Neuronal stem cell (in vitro differentiated cells): ENCODE data around the gene CMIP.
A peak's percentile ranks its signal among the peaks of the same experiment; 100 is the strongest.

Experiments used
- DNase-seq: peaks from one replicate; pipeline ENCODE4 v3.0.0-alpha.2; 2013; ENCODE audit warnings: low spot score
- H2AFZ ChIP-seq: one replicate; pipeline ENCODE4 v1.6.1; 2013; ENCODE audit warnings: mild to moderate bottlenecking, low read length, inconsistent platforms
- H2AK5ac ChIP-seq: 2 replicates; pipeline ENCODE4 v1.6.1; 2013; ENCODE audit warnings: low read depth, mild to moderate bottlenecking, inconsistent platforms, low read length, moderate library complexity, mixed read lengths
- H2BK120ac ChIP-seq: 2 replicates; pipeline ENCODE4 v1.6.1; 2013; ENCODE audit warnings: low read depth, mild to moderate bottlenecking, inconsistent platforms, low read length, moderate library complexity, mixed read lengths
- H2BK12ac ChIP-seq: one replicate; pipeline ENCODE4 v1.6.1; 2013; ENCODE audit warnings: low read length, inconsistent platforms
- H2BK15ac ChIP-seq: 2 replicates; pipeline ENCODE4 v1.6.1; 2013; ENCODE audit warnings: mild to moderate bottlenecking, low read length, inconsistent platforms, mixed read lengths
- H2BK5ac ChIP-seq: one replicate; pipeline ENCODE4 v1.6.1; 2013; ENCODE audit warnings: inconsistent platforms, mild to moderate bottlenecking, low read length, moderate library complexity
- H3K14ac ChIP-seq: one replicate; pipeline ENCODE4 v1.6.1; 2013; ENCODE audit warnings: low read length, inconsistent platforms
- H3K18ac ChIP-seq: 2 replicates; pipeline ENCODE4 v1.6.1; 2013; ENCODE audit warnings: low read length, inconsistent platforms
- H3K23ac ChIP-seq: 2 replicates; pipeline ENCODE4 v1.6.1; 2013; ENCODE audit warnings: low read depth, mild to moderate bottlenecking, mixed read lengths, low read length, inconsistent platforms; ENCODE audit not compliant: poor library complexity
- H3K27ac ChIP-seq: replicated peaks from 3 replicates; pipeline ENCODE4 v1.5.1; 2013; ENCODE audit warnings: low read length, inconsistent platforms
- H3K27me3 ChIP-seq, 3 experiments: 2 replicates each; pipeline ENCODE4 v1.6.1; 2013; ENCODE audit warnings: low read length in 3 of 3, mild to moderate bottlenecking in 2 of 3, inconsistent platforms in 1 of 3, low read depth in 1 of 3, mixed read lengths in 1 of 3, moderate library complexity in 1 of 3; ENCODE audit not compliant: control insufficient read depth in 3 of 3, insufficient read depth in 3 of 3
- H3K36me3 ChIP-seq, 2 donors: replicated peaks in 1 of 2; 2 replicates each; pipeline ENCODE4 v1.6.1; 2013; ENCODE audit warnings: low read length in 2 of 2; ENCODE audit not compliant: control insufficient read depth in 2 of 2, insufficient read depth in 2 of 2
- H3K4ac ChIP-seq: 2 replicates; pipeline ENCODE4 v1.6.1; 2013; ENCODE audit warnings: inconsistent platforms, mild to moderate bottlenecking, low read length, moderate library complexity
- H3K4me1 ChIP-seq, 2 donors: 1 replicate in 1 of 2; 2 replicates in 1 of 2; pipeline ENCODE4 v1.6.1; 2013; ENCODE audit warnings: low read length in 2 of 2, low read depth in 1 of 2; ENCODE audit not compliant: control insufficient read depth in 2 of 2, insufficient read depth in 1 of 2
- H3K4me2 ChIP-seq: one replicate; pipeline ENCODE4 v1.6.1; 2013; ENCODE audit warnings: mild to moderate bottlenecking, low read length, inconsistent platforms; ENCODE audit not compliant: insufficient read depth, poor library complexity, severe bottlenecking
- H3K4me3 ChIP-seq, 2 donors: 2 replicates each; pipeline ENCODE4 v1.5.1; 2013; ENCODE audit warnings: low read length in 2 of 2, mild to moderate bottlenecking in 2 of 2, inconsistent platforms in 1 of 2, moderate library complexity in 1 of 2
- H3K79me1 ChIP-seq: one replicate; pipeline ENCODE4 v1.6.1; 2013; ENCODE audit warnings: low read depth, mild to moderate bottlenecking, inconsistent platforms, low read length, moderate library complexity
- H3K9ac ChIP-seq: one replicate; pipeline ENCODE4 v1.6.1; 2013; ENCODE audit warnings: mild to moderate bottlenecking, low read depth, low read length, inconsistent platforms; ENCODE audit not compliant: poor library complexity
- H3K9me3 ChIP-seq, 2 donors: replicated peaks in 1 of 2; 2 replicates each; pipeline versions ENCODE3 to v1.6.1; 2013; ENCODE audit warnings: low read length in 2 of 2, mild to moderate bottlenecking in 2 of 2, inconsistent platforms in 1 of 2, low read depth in 1 of 2, mixed read lengths in 1 of 2, moderate library complexity in 1 of 2; ENCODE audit not compliant: control insufficient read depth in 2 of 2, insufficient read depth in 1 of 2
- H4K8ac ChIP-seq: one replicate; pipeline ENCODE4 v1.6.1; 2013; ENCODE audit warnings: low read depth, mild to moderate bottlenecking, inconsistent platforms, low read length, moderate library complexity
- H4K91ac ChIP-seq: one replicate; pipeline ENCODE4 v1.6.1; 2013; ENCODE audit warnings: low read length, low read depth, mild to moderate bottlenecking, inconsistent platforms; ENCODE audit not compliant: poor library complexity
- WGBS, 2 donors: extraction: QIAGEN DNeasy Blood & Tissue Kit; methylation state at CpG; one replicate each; pipeline ENCODE4 v1.1.7; 2013; ENCODE audit warnings: missing lambda C conversion rate in 2 of 2, mixed read lengths in 1 of 2; ENCODE audit not compliant: insufficient read length in 2 of 2, insufficient replicate concordance in 1 of 2; ENCODE audit errors: extremely low coverage in 2 of 2; 5-methylcytosine and 5-hydroxymethylcytosine counted together

CMIP gene

GRCh38 chr16:81703177-81704155 is 258.9 kb downstream of the CMIP start:
- Histone ChIP-seq H2BK120ac (no peak overlapping the region), H3K27ac (no peak overlapping the region), H3K4ac (no peak overlapping the region), H3K9ac (no peak overlapping the region), H4K8ac (no peak overlapping the region), H2AK5ac (no peak overlapping the region), H2AFZ (no peak overlapping the region), H3K18ac (no peak overlapping the region), H3K23ac (no peak overlapping the region), H2BK15ac (no peak overlapping the region), H3K4me1 (peaks cover 0 to 3% of the 10 kb centered on the region in 2 donors), H3K27me3 (no peaks in the 10 kb centered on the region), H3K9me3 (no peaks in the 10 kb centered on the region), H2BK5ac (no peak overlapping the region), H3K4me2 (no peak overlapping the region), H4K91ac (no peak overlapping the region), H3K14ac (no peak overlapping the region), H3K4me3 (no peak overlapping the region), H3K36me3 (peaks cover 37 to 65% of the 10 kb centered on the region in 2 donors), H3K79me1 (peaks cover 1% of the 10 kb centered on the region), H2BK12ac (no peak overlapping the region)
- DNase-seq: no peak
- WGBS, 2 donors: no CpG with 5 or more reads among the region's 27 CpGs

DNA sequence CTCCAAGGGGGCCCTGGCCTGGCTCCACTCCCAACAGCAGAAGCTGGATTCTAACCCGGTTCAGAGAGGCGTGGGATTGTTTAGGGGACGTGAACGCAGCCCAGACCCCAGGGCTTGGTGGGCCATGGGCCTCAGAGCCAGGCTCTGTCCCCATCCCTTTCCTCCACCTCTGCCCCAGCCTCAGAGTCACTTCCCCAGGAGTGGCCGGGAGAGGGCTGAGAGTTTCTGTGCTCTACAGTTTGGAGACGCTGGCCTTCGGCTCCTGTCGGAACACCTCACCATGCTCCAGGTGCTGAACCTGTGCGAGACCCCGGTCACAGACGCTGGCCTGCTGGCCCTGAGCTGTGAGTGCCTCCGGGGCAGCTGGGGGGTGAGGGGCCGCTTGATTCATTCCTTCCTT is 260.7 kb downstream of the CMIP start:
- Histone ChIP-seq H4K8ac (no peak overlapping the region), H3K4ac (no peak overlapping the region), H2AK5ac (no peak overlapping the region), H3K9me3 (no peaks in the 10 kb centered on the region), H2BK5ac (no peak overlapping the region), H3K4me1 (peaks cover 6% of the 10 kb centered on the region in 2 donors), H2BK15ac (no peak overlapping the region), H3K4me3 (no peak overlapping the region), H3K4me2 (no peak overlapping the region), H4K91ac (no peak overlapping the region), H2BK120ac (no peak overlapping the region), H3K27me3 (no peaks in the 10 kb centered on the region), H2BK12ac (no peak overlapping the region), H2AFZ (no peak overlapping the region), H3K18ac (no peak overlapping the region), H3K79me1 (peaks cover 1% of the 10 kb centered on the region), H3K36me3 (peaks cover 34 to 66% of the 10 kb centered on the region in 2 donors), H3K23ac (no peak overlapping the region), H3K27ac (no peak overlapping the region), H3K9ac (no peak overlapping the region), H3K14ac (no peak overlapping the region)
- WGBS, 2 donors: no CpG with 5 or more reads among the region's 13 CpGs
- no peak for DNase-seq

DNA sequence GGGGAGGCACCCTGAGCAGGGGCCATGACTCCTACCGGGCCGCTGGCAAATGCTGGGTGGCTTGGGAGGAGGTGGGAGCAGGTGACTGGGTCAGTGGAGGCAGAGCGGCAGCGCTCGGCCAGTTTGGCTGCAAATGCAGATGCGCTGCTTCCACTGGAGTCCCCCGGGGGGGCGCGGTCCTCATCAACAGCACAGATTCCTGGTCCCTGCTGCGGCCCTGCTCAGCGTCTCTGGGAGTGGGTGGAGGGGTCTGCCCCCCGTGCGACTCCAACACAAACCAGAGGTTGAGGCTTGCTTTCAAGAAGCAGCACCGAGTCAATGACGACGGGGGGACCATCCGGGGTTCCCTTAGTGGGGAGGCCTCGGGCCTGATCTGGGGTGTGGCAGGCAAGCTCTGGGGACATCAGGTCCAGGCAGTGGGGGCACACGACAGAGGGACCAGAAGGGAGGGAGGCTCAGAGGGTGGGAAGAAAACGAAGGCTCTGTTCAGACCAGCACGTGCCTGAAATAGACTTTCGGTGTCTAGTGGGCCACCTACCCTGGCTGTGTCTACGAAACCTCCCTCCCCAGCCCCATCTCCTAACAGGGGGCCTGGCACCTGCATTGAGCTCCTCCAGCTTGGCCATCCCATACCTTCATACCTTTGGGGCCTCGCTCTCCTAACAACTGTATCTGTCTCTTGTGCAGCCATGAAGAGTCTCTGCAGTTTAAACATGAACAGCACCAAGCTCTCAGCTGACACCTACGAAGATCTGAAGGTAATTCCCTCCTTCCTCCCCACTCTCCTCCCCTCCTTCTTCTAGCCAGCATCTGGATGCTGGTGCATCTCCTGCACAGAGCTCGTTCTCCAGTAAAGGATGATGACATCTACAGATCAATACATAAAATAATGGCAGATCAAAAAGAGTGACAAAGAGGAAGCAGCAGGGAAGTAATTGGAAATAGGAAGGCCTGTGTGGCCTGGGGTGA is 262.0 kb downstream of the CMIP start:
- Histone ChIP-seq H3K36me3 (peaks cover 34 to 60% of the 10 kb centered on the region in 2 donors), H2BK15ac (no peak overlapping the region), H4K91ac (no peak overlapping the region), H3K27ac (no peak overlapping the region), H3K9me3 (no peaks in the 10 kb centered on the region), H3K9ac (no peak overlapping the region), H3K14ac (no peak overlapping the region), H2BK120ac (no peak overlapping the region), H4K8ac (peak overlapping the region; percentile 50), H2BK5ac (no peak overlapping the region), H3K79me1 (peaks cover 1% of the 10 kb centered on the region), H3K4ac (no peak overlapping the region), H3K23ac (no peak overlapping the region), H3K4me2 (no peak overlapping the region), H2BK12ac (no peak overlapping the region), H2AFZ (no peak overlapping the region), H2AK5ac (no peak overlapping the region), H3K4me3 (no peak overlapping the region), H3K18ac (no peak overlapping the region), H3K27me3 (no peaks in the 10 kb centered on the region), H3K4me1 (peaks cover 13 to 17% of the 10 kb centered on the region in 2 donors)
- WGBS, 2 donors: no CpG with 5 or more reads among the region's 26 CpGs
- DNase-seq: no peak
